ENCODE measurements around the gene ADAMTS14.

DNA sequence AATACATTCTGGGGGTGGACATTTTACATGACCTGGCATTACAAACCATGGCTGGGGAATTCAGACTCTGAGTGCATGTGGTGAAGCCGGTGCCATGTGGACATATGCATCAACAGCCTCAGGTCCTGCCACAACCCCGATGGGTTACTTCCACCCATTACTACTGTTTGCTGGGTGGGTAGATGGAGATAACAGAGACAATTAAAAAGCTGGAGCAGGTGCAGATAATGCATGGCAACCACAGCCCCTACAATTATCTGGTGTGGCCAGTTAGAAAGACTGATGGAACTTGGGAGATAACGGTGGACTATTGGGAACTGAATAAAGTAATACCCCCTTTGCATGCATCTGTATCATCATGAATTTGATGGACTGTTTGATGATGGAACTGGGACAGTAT is 21.6 kb upstream of the ADAMTS14 start:
- TF ChIP-seq ZNF384 (IDR thresholded peaks at IDR 0.05) (no peak), SP1 (IDR thresholded peaks at IDR 0.05) (no peak), FOXK2 (IDR thresholded peaks at IDR 0.05) (no peak), NFRKB (IDR thresholded peaks at IDR 0.05) (no peak), FOXM1 (IDR thresholded peaks at IDR 0.05; ENCODE audit: borderline replicate concordance) (no peak), HDGF (IDR thresholded peaks at IDR 0.05; ENCODE audit: borderline replicate concordance) (no peak), CTBP1 (IDR thresholded peaks at IDR 0.05; ENCODE audit: borderline replicate concordance) (no peak), L3MBTL2 (conservative IDR thresholded peaks at IDR 0.05) (no peak)

All from HEK293T (cell line).